GM12891 (cell line): Measurements from ENCODE around the gene ROR1.

Experiments used
- PAX5 ChIP-seq: IDR thresholded peaks from 2 replicates; pipeline ENCODE4 v1.6.1; 2011; ENCODE audit warnings: low read length, moderate library complexity, mild to moderate bottlenecking; ENCODE audit not compliant: insufficient read depth, severe bottlenecking
- TAF1 ChIP-seq: IDR thresholded peaks from 2 replicates; pipeline ENCODE4 v1.6.1; 2011; ENCODE audit warnings: low read depth, low read length, control low read depth

DNA sequence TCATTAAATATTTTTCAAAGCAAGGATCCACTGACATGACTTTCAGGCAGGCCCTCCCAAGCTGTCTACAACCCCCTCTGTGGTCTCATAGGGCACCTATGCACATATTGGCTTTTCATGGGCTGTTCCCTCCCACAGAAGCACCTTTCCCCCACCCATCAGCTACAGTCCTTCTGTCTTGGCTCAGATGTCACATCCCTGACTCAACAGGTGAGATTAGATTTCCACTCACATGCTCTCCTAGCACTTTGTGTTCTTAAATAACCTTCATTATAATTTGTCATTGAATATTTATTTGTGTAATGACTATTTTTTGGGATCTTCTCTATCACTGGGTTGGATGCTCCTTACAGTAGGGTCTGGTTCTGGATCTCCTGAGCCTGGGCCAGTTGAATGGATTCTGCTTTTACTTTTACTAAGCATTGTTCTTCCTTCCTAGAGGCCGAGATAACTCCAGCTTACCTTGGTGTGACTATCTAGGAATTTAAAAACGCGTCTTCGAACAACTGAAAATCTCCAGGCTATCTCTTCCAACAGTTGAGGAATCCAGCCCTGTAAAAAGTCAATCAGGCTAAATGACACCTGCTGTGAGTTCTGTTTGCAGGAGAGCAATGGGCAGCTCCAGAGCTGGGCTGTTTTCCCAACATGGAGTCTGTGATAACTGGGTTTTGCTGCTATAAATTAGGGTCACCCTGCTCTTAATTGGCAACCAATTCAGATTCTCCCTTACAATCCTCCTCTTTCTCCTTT is 16.2 kb downstream of the ROR1 start:
- TF ChIP-seq TAF1: no peak
- TF ChIP-seq PAX5: no peak
